GM12878 (cell line): ENCODE measurements around the gene SCN5A.

Experiments used
- CHD2 ChIP-seq: IDR thresholded peaks from 2 replicates; pipeline ENCODE4 v1.6.1; 2011; ENCODE audit warnings: low read depth, low read length, improper control_type of control experiment, borderline replicate concordance
- CTCF ChIP-seq, 3 experiments: IDR thresholded peaks in 2 of 3; conservative IDR thresholded peaks in 1 of 3; 2 replicates each; pipeline ENCODE4 v1.5.1; 2011; ENCODE audit warnings: low read depth in 3 of 3, low read length in 3 of 3, mild to moderate bottlenecking in 3 of 3, control low read depth in 2 of 3, moderate library complexity in 2 of 3, inconsistent platforms in 1 of 3, mixed read lengths in 1 of 3; ENCODE audit not compliant: control insufficient read depth in 2 of 3, insufficient read depth in 1 of 3; ENCODE audit errors: extremely low read depth in 1 of 3
- ESRRA ChIP-seq: IDR thresholded peaks from 2 replicates; pipeline ENCODE4 v1.6.1; 2012; ENCODE audit warnings: mild to moderate bottlenecking, low read length, improper control_type of control experiment
- FOXM1 ChIP-seq: IDR thresholded peaks from 2 replicates; pipeline ENCODE4 v1.6.1; 2012; ENCODE audit warnings: low read depth, mild to moderate bottlenecking, inconsistent platforms, low read length, moderate library complexity
- TARDBP ChIP-seq: IDR thresholded peaks from 2 replicates; pipeline ENCODE4 v1.6.1; 2016; ENCODE audit warnings: borderline replicate concordance
- ZBTB33 ChIP-seq: fragments of 450-650 bp; IDR thresholded peaks from 2 replicates; pipeline ENCODE4 v1.6.1; 2017; ENCODE audit warnings: mild to moderate bottlenecking
- ZBTB40 ChIP-seq: fragments of 450-650 bp; IDR thresholded peaks from 2 replicates; pipeline ENCODE4 v1.6.1; 2016; ENCODE audit warnings: mild to moderate bottlenecking, moderate library complexity, borderline replicate concordance

GRCh38 chr3:38644662-38645053 is 4.8 kb downstream of the SCN5A start:
- TF ChIP-seq CTCF (IDR thresholded peaks at IDR 0.05 in 2 of 3, conservative IDR thresholded peaks at IDR 0.05 in 1 of 3; ENCODE audit: control insufficient read depth in 2 of 3, extremely low read depth in 1 of 3, insufficient read depth in 1 of 3, low read depth in 3 of 3, low read length in 3 of 3) (no peak), ZBTB40 (no peak), FOXM1 (no peak), TARDBP (no peak), CHD2 (no peak), ESRRA (no peak), ZBTB33 (no peak)
